ENCODE data around the gene TMEM151B.

Gene TMEM151B

DNA sequence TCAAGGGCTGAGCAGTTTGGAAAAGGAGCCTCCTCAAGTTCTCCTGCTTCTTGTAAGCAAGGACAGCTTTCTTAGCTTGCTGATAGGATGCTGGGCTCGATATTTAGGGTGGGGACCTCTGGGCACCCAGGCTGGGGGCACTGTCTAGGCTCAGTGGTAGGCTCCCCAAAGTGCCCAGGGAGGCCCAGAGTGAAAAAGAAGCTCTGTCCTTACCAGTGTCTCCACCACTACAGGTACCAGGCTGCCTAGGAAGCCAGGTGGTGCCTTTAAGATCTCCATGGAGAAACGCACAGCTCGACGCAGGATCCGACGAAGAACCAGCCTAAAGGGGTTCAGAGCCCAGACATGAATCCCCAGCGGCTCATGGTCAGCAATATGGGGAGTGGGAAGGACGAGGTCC lies 36.5 kb downstream of the TMEM151B start:
- no peak for DNase-seq (ENCODE audit: low spot score)
- ChIA-PET POLR2A (ENCODE audit: low non-redundant PET) (no interaction called here), CTCF (no interaction called here)
- TF ChIP-seq, protein P1, sequence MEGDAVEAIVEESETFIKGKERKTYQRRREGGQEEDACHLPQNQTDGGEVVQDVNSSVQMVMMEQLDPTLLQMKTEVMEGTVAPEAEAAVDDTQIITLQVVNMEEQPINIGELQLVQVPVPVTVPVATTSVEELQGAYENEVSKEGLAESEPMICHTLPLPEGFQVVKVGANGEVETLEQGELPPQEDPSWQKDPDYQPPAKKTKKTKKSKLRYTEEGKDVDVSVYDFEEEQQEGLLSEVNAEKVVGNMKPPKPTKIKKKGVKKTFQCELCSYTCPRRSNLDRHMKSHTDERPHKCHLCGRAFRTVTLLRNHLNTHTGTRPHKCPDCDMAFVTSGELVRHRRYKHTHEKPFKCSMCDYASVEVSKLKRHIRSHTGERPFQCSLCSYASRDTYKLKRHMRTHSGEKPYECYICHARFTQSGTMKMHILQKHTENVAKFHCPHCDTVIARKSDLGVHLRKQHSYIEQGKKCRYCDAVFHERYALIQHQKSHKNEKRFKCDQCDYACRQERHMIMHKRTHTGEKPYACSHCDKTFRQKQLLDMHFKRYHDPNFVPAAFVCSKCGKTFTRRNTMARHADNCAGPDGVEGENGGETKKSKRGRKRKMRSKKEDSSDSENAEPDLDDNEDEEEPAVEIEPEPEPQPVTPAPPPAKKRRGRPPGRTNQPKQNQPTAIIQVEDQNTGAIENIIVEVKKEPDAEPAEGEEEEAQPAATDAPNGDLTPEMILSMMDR (conservative IDR thresholded peaks at IDR 0.05; ENCODE audit: low read depth), result no peak
- 0 out of 2 replicates have a peak overlapping the region, but pooled peaks have one; percentile 2 for H3K27ac ChIP-seq

DNA sequence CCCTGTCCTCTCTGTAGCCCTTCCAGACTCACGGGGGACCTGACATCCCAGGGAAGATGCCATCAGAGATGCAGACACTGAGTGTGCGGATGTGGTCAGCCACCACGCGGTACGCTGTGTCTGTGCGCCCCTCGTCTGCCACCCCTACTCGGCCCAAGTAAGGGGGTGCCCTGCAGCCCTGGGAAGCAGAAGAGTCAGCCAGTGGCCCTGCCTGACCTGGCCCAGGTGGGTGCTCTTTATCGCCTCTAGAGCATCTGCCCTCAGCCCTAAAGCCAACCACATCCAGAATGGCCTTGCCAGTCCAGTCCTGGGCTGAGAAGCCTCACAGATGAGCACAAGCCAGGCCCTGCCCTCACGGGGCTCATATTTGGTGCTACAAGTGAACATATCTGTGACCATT lies 37.0 kb downstream of the TMEM151B start:
- POLR2A ChIA-PET (ENCODE audit: low non-redundant PET), result no interaction called here
- CTCF ChIA-PET, result interaction anchor here (0.7 kb wide), 2 partner anchors 40 to 438 kb away, joined by 3 read pairs; no protein-coding TSS in a partner anchor
- H3K27ac ChIP-seq, result 0 out of 2 replicates have a peak overlapping the region, but pooled peaks have one; percentile 2
- TF ChIP-seq, protein P1 (conservative IDR thresholded peaks at IDR 0.05; ENCODE audit: low read depth), result no peak
- no peak for DNase-seq (ENCODE audit: low spot score)

DNA sequence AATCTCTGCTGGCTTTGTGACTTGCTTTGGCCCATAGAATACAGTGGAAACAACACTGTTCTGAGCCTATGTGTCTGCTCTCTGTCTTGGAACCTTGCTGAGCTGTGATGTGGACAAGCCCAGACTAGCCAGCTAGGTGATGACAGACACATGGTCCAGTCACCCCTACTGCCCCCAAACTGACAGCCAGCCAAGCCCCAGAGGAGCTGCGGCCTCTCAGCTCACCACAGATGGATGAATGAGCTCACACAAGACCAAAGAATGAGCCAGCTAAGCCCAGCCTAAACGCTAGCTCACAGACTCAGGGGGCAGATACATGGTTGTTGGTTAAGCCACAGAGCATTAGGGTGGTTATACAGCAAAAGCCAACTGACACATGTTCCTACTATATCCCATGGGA lies 38.8 kb downstream of the TMEM151B start:
- CTCF ChIA-PET, result interaction anchor here (0.6 to 1.3 kb wide), 6 partner anchors 29 to 1712 kb away, joined by 3 to 5 read pairs (median 3); no protein-coding TSS in a partner anchor
- H3K27ac ChIP-seq, result peak overlapping the region; percentile 63
- TF ChIP-seq, protein P1 (conservative IDR thresholded peaks at IDR 0.05; ENCODE audit: low read depth), result no peak
- POLR2A ChIA-PET (ENCODE audit: low non-redundant PET), result interaction anchor here (1.0 kb wide), 1 partner anchor 11 kb away, joined by 3 read pairs; no protein-coding TSS in a partner anchor
- peak; percentile 77 for DNase-seq (ENCODE audit: low spot score)

DNA sequence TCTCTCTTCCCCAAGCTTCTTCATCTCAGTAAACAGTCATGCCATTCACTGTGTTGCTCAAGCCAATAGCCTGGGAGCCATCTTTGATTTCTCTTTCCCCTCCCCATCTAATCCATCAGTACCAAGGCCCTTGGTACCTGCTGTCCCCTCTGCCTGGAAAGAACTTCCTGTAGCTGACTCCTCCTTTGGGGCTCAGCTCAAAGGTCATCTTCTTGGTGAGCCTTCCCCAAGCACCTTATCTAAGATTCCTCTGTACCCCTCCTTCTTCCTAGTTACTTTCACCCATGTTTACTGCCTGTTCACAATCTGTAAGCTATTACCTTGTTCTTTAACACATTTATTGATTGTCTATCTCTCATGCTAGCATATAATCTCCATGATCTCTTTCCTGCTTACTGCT lies 39.4 kb downstream of the TMEM151B start:
- CTCF ChIA-PET, result interaction anchor here (0.6 to 1.0 kb wide), 2 partner anchors 42 to 88 kb away, joined by 3 to 5 read pairs; no protein-coding TSS in a partner anchor
- H3K27ac ChIP-seq, result peak overlapping the region; percentile 63
- no peak for DNase-seq (ENCODE audit: low spot score)
- TF ChIP-seq, protein P1 (conservative IDR thresholded peaks at IDR 0.05; ENCODE audit: low read depth), result no peak
- POLR2A ChIA-PET (ENCODE audit: low non-redundant PET), result interaction anchor here (1.0 kb wide), 1 partner anchor 12 kb away, joined by 3 read pairs; no protein-coding TSS in a partner anchor

DNA sequence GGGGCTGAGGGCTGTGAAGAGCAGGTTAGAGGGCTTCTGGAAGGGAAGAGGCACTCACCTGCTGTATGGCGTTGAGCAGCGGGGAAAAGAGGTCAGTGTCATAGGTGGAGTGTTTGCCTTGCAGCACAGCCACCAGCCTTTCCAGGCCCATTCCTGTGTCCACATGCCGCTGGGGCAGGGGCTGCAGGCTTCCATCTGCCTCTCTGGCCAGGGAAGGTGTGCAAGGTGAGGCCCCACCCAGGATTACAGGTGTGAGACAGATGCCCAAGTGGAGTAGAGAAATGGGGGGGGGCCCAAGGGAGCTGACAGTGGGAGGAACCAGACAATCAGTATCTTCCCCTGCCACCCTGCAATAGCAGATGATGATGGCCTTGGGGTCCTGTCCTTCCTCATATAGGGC lies 40.0 kb downstream of the TMEM151B start:
- CTCF ChIA-PET, result no interaction called here
- DNase-seq (ENCODE audit: low spot score), result no peak
- POLR2A ChIA-PET (ENCODE audit: low non-redundant PET), result no interaction called here
- H3K27ac ChIP-seq, result no peak overlapping the region
- TF ChIP-seq, protein P1 (conservative IDR thresholded peaks at IDR 0.05; ENCODE audit: low read depth), result no peak

DNA sequence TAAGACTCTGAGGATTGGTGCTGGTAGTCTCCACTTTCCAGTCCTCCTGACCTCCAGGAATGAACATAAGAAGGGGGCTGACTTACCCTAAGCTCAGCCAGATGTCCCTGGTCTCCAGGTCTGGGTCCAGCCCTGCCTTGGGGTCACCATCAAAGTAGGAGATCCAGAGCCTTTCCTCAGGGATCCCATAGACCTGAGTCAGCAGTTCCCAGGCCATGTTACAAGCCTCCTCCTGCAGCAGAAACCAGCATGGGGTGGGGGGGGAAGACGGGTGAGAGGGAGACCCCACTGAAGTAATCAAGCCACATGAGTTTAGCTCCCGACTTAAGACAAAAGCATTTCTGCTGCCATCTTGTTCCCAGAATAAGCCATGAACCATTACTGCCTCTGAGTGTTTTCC lies 41.1 kb downstream of the TMEM151B start:
- TF ChIP-seq, protein P1 (conservative IDR thresholded peaks at IDR 0.05; ENCODE audit: low read depth), result no peak
- no peak for DNase-seq (ENCODE audit: low spot score)
- no peak overlapping the region for H3K27ac ChIP-seq
- POLR2A ChIA-PET (ENCODE audit: low non-redundant PET), result no interaction called here
- CTCF ChIA-PET, result no interaction called here

Data from RWPE1 (cell line).